GM12875 (cell line): ENCODE results near the gene QSOX1.

Experiments used
- H3K4me3 ChIP-seq: one replicate; pipeline ENCODE4 v1.5.1; 2011; ENCODE audit warnings: low read depth, low read length, control low read depth
- TF ChIP-seq, protein P1 (sequence below): IDR thresholded peaks from 2 replicates; pipeline ENCODE4 v1.5.1; 2011; ENCODE audit warnings: low read depth, mild to moderate bottlenecking, control low read depth, inconsistent platforms, low read length, moderate library complexity, borderline replicate concordance; ENCODE audit not compliant: insufficient read depth

QSOX1 gene

DNA sequence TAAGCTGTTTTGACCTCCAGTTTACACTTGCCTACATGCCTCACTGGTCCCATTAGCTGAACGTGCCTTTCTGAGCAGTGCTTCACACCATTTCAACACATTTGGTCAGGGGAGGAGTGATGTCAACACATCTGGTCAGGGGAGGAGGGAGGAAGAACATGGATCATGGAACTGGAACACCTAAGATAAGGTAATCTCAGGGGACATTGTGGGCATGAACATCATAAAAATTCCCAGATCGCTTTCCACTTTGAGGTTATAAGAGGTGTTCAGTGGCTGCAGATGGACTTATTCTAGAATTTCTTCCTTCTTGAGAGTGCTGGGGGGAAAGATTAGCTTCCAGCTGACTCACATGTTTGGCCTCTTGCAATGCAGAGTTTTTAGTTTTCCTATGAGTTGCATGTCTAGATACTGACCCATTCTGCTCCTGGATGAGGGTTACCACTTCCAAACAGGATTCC, 2.0 kb downstream of the QSOX1 start:
- H3K4me3 ChIP-seq: no peak overlapping the region
- TF ChIP-seq, protein P1, sequence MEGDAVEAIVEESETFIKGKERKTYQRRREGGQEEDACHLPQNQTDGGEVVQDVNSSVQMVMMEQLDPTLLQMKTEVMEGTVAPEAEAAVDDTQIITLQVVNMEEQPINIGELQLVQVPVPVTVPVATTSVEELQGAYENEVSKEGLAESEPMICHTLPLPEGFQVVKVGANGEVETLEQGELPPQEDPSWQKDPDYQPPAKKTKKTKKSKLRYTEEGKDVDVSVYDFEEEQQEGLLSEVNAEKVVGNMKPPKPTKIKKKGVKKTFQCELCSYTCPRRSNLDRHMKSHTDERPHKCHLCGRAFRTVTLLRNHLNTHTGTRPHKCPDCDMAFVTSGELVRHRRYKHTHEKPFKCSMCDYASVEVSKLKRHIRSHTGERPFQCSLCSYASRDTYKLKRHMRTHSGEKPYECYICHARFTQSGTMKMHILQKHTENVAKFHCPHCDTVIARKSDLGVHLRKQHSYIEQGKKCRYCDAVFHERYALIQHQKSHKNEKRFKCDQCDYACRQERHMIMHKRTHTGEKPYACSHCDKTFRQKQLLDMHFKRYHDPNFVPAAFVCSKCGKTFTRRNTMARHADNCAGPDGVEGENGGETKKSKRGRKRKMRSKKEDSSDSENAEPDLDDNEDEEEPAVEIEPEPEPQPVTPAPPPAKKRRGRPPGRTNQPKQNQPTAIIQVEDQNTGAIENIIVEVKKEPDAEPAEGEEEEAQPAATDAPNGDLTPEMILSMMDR: no peak

DNA sequence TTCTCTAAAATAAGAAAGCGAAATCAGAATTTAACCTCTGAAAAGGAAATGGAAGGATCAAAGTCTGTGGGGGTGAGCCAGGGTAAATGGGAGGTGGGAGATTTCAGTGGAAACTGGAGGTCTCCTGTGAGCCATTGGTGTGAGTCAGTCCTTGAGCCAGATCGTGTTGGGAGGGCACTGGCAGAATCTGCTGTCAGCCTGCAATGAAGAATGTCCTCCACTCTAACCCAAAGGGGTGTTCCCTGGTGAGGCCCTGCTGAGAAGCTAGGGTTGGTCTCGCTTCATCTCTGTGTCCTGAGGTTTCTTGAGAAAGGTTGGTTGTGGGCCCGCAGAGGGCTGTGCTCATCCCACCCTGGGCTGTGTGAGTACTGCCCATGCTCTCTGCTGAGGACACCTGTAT, 2.4 kb downstream of the QSOX1 start:
- H3K4me3 ChIP-seq: no peak overlapping the region
- TF ChIP-seq, protein P1: no peak

DNA sequence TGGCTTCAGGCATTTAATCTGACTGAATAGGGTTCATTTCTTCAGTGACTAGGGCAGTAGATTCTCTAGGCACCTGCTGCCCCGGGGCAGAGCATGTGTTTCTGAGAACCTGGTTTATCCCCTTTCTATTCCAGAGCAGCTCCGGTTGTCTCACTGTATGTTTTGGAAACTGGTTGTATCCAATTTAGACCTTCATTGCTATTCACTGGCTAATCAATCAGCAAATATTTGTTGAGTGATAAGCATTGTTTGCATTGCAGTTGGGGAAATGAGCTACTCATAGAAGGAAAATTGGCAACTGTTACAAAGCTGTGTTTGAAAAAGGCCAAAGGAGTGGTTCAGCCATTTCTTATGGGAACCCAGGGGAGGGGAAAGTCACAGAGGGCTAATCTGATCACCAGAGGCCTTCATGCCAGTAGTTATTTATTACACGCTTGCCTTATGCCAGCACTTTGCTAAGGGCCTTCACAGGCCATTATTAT, 2.9 kb downstream of the QSOX1 start:
- H3K4me3 ChIP-seq: no peak overlapping the region
- TF ChIP-seq, protein P1: no peak

DNA sequence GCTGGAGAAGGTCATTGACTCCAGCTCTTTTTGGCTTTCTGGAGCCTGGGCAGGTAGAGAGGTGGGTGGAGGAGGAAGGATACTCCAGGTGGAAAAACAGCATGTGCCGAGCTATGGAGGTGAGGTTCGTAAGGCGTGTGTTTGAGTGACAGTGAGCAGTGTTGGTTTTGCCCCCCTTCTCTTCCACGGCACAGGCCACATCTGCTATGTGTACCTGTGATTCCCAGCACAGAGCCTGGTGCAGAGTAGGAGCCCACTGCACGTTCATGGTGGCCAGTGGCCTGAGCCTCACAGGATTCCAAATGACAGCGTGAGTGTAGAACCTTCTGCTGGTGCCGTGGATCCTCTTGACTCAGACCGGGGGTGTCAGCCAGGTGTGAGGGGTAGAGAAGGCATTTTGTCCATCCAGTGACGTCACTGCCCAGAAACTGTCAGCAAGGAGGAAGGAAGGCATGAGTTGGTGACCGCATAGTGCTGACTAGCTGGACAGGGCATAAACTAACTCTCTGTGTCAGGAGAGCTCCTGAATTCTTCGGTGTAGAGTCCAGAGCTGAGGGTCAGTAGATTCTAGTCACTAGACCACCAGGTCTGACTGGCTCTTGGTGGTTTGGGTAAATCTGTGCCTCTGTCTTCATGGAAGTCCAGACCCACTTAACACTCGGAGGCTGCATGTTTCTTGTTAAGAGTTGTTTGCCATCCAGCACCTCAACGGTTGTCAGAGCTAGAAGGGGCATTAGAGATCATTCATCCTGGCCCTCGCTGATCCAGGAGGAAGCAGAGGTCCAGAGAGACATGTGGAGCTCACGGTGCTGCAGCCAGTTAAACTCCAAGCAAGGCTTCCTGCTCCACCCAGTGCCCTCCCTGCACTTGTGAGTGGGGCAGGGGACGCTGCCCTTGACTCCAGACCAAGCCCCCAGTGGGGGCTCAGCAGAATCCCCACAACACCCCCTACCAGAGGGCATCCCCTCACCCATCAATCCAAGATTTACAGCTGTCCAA, 3.8 kb downstream of the QSOX1 start:
- TF ChIP-seq, protein P1: no peak
- no peak overlapping the region for H3K4me3 ChIP-seq

DNA sequence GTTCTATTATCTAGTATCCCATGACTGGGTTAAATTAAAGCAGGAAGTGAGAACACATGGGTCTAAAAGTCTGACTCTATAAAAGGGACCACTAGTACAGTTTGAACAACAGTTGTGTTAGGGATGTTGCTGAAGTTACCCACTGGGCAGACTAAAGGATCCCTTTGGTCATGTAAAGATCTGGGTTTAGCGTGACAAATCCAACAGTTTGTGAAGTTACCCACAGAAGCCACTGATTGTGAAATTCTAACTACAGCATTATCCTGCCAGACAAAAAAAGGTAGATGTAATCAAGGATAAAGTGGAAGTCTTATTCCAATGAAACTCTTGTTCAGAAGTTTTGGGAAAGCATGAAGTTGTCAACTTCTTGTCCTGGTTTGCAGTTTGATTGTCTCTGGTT, 5.7 kb downstream of the QSOX1 start:
- TF ChIP-seq, protein P1: no peak
- no peak overlapping the region for H3K4me3 ChIP-seq

DNA sequence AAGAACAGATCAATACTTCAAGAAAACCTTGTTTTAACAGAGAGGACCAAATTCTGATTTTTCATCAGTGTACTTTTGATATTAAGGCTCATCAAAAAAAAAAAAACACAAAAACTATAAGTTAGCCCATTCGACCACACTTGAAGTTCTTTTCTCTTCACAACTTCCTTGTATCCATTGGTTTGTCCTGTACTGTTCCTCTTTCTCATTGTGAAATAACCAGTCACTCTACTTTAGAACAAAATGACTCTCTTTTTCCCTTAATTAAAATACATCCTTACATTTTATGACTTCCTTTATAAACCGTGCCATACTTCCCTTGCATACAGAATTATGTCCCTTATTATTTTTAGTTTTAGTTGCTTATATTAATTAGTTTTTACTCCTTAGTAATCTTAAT, 8.4 kb downstream of the QSOX1 start:
- TF ChIP-seq, protein P1: no peak
- H3K4me3 ChIP-seq: no peak overlapping the region

DNA sequence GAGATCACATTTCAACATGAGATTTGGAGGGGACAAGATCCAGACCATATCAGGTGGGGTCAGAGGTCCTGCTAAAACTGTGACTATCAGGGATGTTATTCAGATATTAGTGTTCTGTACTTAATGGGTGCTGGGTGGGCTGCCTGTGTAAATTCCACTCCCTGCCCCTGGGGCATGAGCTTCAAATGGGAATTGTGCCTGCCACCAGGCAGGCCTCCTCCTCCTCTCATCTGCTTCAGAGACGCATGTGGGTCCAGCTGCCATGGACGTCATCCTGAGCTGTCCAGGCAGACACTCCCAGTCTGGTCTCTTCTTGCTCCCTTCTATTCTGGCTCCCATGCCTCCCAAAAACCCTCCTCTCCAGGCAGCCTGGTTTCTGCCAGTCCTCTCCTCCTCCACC, 10.4 kb downstream of the QSOX1 start:
- H3K4me3 ChIP-seq: no peak overlapping the region
- TF ChIP-seq, protein P1: no peak
